HG02840 (cell line): ENCODE data around the gene LRRTM3.

ENCODE experiments used
- ATAC-seq: cut with Tn5 transposase; IDR thresholded peaks from one replicate; pipeline ENCODE4 v1.9.1; 2021; ENCODE audit warnings: mild to moderate bottlenecking, moderate library complexity, moderate number of reproducible peaks; ENCODE audit not compliant: unreplicated experiment, low FRiP score

The LRRTM3 gene

DNA sequence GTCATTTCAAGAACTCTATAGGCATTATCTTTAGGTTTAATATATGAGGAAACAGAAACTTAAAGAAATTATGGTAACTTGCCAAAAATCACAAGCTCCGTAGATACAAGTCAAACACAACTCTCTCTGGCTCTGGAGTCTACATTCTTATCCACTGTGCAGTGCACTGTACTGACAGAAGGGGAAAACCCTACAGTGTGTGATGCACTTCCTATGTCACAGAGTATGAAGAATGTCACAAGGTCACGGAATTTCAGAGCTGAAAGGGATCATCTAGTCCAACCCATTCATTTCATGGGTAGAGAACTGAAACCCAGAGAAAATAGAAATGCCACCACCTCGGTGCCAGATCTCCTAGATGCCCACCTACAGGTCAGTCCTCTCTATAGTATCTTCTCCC lies 86.1 kb downstream of the LRRTM3 start:
- no peak for ATAC-seq

GRCh38 chr10:67015225-67015624 lies 89.4 kb downstream of the LRRTM3 start:
- no peak for ATAC-seq

DNA sequence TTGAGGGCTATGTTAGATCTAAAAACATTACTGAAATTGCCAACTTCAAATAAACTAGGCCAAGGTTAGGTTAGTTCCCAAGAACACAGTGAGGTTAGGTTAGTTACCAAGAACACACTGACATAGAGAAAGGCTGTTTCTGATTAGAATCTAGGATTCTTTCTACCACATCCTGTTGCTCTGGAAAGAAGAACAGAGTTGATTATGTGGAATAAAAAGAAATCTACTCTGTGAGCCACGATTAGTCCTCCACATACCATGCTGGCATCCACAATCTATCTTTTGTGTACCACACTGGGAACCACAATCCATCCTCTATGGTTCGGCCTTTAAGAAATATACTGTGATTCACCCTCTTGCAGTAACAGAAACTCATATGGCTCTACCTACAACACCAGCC lies 91.4 kb downstream of the LRRTM3 start:
- no peak for ATAC-seq

DNA sequence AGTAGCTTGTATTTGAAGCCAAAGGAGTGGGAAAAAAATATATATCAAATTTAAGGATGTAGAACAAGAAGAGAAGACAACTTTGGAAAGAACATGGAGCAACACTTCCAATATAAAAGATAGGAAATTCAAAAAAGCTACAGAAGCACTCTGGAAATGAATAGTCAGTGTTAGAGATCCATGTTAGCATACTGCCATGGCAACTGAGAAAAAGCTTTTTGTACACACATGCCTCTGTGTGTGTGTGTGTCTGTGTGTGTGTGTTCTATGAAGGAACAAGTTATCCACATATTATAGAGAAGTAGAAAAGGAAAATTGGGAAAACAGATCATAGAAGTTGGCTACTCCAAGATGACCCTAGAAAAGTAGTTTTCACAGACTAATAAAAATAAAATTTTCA lies 96.3 kb downstream of the LRRTM3 start:
- ATAC-seq: no peak

DNA sequence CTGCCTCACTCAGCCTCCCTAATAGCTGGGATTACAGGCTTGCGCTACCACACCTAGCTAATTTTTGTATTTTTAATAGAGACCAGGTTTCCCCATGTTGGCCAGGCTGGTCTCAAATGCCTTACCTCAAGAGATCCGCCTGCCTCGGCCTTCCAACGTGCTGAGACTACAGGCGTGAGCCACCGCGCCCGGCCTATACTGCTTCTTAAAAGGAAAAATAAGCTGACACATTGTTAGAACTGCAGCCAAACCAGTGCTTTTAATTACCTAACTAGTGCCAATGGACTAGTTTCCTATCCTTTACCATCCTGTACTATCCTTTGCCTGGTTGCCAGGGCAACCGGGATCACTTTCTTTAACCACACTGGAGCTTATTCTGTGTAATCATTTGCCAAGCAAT lies 108.0 kb downstream of the LRRTM3 start:
- ATAC-seq: no peak

- ATAC-seq: no peak
Observed at GRCh38 chr10:67036808-67037207, 111.0 kb downstream of the LRRTM3 start.

- ATAC-seq: no peak
Observed at GRCh38 chr10:67043041-67043440, 117.2 kb downstream of the LRRTM3 start.

DNA sequence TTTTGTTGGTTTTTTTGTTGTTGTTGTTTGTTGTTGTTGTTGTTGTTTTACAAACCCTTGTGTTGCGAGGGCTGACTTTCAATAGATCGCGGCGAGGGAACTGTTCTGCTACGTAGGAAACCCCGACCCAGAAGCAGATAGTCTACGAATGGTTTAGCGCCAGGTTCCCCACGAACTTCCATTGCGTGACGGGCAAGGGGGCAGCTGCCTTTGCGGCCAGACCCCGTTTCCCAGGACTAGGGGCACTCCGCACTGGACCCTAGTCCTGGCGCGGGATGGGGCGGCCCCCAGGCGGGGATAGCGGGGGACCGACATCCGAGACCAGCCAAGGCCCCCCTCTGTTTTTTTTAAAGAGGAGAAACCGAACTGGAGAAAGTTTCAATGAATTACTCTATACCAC lies 119.6 kb downstream of the LRRTM3 start:
- ATAC-seq: no peak

- ATAC-seq: no peak
Observed at GRCh38 chr10:67046507-67046906, 120.7 kb downstream of the LRRTM3 start.

DNA sequence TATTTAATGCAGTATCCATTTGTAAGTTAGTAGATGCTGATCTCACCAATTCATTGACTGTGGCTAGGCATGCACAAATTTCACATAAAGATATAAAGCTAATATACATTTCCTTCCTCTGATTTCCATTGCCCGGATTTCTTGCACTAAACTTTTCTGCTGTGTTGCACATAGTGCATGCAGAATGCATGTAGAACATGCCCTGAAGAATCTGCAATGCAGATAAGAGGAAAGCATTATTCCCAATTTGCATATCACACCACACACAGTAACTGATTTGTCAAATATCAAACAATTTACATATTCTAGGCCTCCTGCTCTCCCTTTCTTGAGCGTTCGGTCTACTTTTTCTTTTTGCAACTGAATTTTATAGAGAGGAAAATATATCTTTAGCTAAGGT lies 124.2 kb downstream of the LRRTM3 start:
- ATAC-seq: no peak

- no peak for ATAC-seq
Observed at GRCh38 chr10:67050415-67050814, 124.6 kb downstream of the LRRTM3 start.

DNA sequence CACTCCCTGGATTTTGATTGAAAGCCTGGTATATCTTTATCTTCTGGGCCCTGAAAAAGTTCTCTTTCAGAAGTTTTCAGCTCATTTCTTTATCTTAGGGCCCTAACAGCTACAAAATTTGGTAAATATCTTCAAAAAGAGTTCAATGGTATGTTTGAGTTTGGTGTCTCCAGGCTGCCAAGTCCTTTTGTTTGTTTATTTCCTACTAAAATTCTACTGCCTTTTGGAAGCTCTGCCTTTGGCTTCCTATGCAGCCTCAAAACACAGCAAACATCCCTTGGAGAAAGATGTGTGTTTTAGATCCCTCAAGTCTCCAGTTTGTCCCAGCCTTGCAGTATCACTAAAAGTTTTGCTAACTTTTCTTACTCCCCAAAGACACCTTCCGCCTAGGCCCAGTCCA lies 146.8 kb downstream of the LRRTM3 start:
- no peak for ATAC-seq

- no peak for ATAC-seq
Observed at GRCh38 chr10:67075491-67075971, 149.7 kb downstream of the LRRTM3 start.

GRCh38 chr10:67076144-67076543 lies 150.3 kb downstream of the LRRTM3 start:
- no peak for ATAC-seq

DNA sequence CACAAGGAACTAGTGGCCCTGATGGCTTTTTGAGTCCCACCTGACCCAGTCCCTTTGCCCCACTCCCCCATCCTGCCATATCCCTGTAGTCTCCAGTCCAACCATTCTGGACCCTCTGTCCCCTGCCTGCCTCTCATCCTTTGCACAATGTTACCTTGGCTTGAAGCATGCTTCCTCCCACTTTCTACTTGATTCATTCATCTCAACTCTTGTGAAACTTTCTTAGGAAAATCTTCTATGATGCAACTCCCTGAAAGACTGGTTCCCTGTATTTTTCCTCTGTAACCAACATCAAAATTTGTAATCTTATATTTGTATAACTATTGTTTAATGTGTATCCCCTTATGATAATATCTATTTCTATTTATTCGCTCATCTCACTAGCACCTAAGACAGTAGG lies 151.5 kb downstream of the LRRTM3 start:
- ATAC-seq: no peak

GRCh38 chr10:67079126-67079525 lies 153.3 kb downstream of the LRRTM3 start:
- ATAC-seq: no peak

DNA sequence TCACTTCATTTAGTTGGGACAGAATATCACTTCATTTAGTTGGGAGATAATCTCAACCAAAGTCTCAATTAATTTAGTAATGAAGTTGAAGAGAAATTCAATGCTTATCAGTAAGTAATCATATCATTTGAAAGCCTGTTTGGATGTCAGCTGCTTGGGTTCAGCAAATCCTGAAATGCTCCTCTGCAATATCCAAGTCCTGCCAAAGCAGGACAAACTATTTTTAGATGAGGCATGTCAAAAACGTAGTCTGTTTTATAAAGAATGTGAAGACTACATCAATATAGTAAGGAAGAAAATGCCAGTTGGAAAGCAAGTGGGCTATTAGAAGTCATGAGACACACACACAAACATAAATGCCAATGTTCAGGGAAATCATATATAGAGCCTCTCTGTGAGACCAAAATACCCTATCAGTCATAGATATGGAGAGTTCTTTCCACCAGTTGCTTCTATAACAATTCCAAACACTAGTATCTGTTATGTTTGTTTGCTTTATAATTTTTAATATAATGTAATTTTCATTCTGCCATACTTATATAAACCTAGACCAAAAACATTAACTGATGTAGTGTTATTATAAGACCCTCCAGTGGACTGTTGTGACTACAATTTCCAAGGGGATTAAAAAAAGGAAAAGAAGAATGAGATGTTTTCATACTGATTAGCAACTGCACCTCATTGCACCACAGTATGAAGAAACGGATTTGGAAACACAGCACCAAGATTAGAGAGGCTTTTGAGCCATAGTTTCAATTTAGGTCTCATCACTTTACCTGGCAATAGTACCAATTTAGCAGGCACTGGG lies 160.7 kb downstream of the LRRTM3 start:
- no peak for ATAC-seq

DNA sequence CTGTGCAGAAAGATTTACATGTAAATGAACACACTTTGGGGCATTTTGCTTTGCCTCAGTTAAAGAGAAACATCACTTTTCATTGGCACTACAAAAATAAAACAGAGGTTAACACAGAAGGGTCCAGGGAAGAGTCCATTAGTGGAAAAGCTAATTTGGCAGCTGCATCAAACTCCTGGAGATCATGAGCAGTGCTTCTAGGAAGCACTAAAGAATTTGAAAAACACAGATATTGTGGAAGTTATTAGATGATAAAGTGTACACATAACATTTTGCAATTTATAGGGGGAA lies 161.2 kb downstream of the LRRTM3 start:
- ATAC-seq: no peak

- ATAC-seq: no peak
Observed at GRCh38 chr10:67088036-67088435, 162.2 kb downstream of the LRRTM3 start.

GRCh38 chr10:67095531-67095930 lies 169.7 kb downstream of the LRRTM3 start:
- no peak for ATAC-seq

DNA sequence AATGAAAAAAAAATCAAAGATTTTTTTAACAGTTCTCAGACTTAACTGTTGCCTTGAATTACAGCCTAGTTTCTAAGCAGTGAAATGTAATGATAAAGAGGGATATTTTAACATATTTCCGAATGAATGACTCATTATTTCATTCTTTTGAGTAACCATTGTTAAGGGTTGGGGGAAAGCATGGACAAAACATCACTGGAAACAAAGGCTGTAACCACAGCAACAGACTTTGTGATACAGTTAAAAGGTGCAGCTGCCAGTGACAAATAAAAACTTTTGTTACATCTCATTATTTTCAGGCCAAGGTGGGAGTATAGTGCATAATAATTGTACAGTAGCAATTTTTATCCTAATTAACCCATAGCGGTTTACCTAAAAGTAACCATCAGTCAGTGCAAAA lies 172.6 kb downstream of the LRRTM3 start:
- no peak for ATAC-seq

GRCh38 chr10:67100951-67101350 lies 175.1 kb downstream of the LRRTM3 start:
- ATAC-seq: no peak

GRCh38 chr10:67107670-67108069 lies 181.8 kb downstream of the LRRTM3 start:
- ATAC-seq: no peak
